HG02623 (cell line): Measurements from ENCODE around the gene GLS.
"Not testable (repeated sequence)": the region's sequence is repeated elsewhere in the genome, so short reads cannot be mapped to it uniquely, and the experiment has no call there.

Source experiments
- ATAC-seq: cut with Tn5 transposase; IDR thresholded peaks from one replicate; pipeline ENCODE4 v1.9.1; 2021; ENCODE audit warnings: moderate library complexity; ENCODE audit not compliant: unreplicated experiment

The GLS gene

GRCh38 chr2:190882856-190883582 lies 2.4 kb downstream of the GLS start:
- ATAC-seq: no peak

GRCh38 chr2:190885844-190886243 lies 5.2 kb downstream of the GLS start:
- not testable (repeated sequence) for ATAC-seq

- peak; percentile 61 for ATAC-seq
Measured at GRCh38 chr2:190887089-190887488, 6.5 kb downstream of the GLS start.

GRCh38 chr2:190888449-190888848 lies 7.8 kb downstream of the GLS start:
- ATAC-seq: no peak

GRCh38 chr2:190889175-190889943 lies 8.7 kb downstream of the GLS start:
- ATAC-seq: no peak

GRCh38 chr2:190891372-190891771 lies 10.8 kb downstream of the GLS start:
- ATAC-seq: peak; percentile 43

GRCh38 chr2:190891889-190892288 lies 11.3 kb downstream of the GLS start:
- no peak for ATAC-seq

GRCh38 chr2:190893157-190893556 lies 12.5 kb downstream of the GLS start:
- ATAC-seq: no peak

- ATAC-seq: no peak
Measured at GRCh38 chr2:190896477-190896876, 15.9 kb downstream of the GLS start.

- no peak for ATAC-seq
Measured at GRCh38 chr2:190903693-190904450, 23.3 kb downstream of the GLS start.

DNA sequence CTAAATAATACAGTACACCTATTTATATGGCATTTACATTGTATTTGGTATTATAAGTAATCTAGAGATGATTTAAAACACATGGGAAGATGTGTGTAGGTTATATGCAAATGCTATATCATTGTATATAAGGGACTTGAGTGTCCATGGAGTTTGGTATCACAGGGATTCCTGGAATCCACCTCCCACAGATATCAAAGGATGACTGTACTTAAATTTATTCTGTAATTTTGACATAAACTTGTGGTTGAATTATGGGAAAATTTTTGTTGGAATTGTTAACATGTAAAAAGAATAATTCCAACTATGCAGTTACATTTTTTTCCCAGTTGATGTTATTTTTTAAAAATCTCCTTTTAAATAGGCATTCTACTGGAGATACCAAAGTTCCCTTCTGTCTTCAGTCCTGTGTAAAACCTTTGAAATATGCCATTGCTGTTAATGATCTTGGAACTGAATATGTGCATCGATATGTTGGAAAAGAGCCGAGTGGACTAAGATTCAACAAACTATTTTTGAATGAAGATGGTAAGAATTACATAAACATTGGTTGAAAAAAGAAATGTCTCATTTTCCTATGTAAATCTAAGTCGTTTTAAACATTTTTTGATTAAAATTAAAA lies 24.1 kb downstream of the GLS start:
- no peak for ATAC-seq

DNA sequence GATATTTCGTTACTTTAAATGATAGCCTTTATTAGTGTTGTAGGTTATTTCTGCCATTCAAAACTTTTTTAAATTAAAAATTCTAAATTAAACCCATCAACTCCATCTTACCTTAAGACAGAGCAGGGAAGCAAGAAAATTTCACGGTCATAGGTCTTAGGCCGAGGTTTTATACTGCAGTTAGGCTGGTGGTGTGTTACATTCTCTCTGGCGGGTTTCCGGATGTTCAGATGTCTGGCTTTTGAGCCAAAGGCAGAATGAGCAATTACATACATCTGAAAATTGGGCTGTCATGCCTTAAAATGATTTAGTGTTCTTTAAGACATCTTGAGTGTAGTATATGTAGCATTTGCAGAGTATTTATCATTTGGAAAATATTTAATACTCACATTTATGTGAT lies 27.9 kb downstream of the GLS start:
- ATAC-seq: no peak

GRCh38 chr2:190909680-190910079 lies 29.1 kb downstream of the GLS start:
- ATAC-seq: no peak

DNA sequence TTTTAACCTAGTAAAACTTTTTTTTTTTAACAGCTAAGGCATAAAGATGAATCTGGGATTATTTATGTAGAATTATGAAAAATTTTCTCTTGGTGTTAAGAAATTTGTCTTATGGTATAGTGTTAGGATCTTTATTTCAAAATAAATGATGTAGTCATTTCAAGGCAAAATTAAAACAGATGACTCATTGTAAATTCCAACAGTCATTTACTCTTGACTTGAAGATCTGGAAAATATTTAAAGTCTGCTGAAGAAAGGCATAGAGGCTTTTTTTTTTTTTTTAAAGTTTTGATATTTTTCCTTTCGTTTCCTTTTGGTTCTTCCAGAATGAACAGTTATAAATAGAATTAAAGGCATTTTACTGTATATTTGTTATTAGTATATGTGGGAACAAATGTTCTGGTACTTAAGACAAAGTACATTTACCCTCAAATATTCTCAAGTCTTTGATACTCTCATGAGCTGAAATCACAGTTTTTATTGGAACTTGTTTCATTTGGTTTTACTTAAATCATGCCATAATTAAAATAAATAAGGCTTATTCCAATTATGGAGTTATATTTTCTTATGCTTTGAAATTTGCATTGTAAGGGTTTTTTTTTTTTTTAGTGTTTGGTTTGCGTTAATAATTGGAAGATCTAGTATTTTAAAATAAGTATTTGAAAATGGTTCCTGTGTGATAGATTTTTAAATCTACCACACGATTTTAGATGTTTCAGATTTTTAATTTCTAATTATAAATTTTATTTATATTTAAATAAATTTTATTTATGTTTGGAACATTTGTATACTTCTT lies 29.9 kb downstream of the GLS start:
- no peak for ATAC-seq

GRCh38 chr2:190911813-190912212 lies 31.2 kb downstream of the GLS start:
- ATAC-seq: peak; percentile 73

GRCh38 chr2:190912726-190913125 lies 32.1 kb downstream of the GLS start:
- no peak for ATAC-seq

DNA sequence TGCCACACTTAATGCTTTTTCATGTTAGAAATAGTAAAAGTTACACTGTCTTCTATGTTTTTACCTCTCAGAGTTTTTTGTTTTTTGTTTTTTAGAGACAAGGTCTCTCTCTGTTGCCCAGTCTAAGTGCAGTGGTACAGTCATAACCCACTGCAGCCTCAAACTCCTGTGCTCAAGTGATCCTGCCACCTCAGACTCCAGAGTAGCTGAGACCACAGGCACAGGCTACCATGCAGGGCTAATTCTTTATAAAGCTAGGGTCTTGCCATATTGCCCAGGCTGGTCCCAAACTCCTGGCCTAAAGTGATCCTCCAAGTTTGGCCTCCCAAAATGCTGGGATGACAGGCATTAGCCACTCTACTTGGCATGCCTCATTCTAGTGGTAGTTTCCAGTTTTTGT lies 33.1 kb downstream of the GLS start:
- no peak for ATAC-seq

DNA sequence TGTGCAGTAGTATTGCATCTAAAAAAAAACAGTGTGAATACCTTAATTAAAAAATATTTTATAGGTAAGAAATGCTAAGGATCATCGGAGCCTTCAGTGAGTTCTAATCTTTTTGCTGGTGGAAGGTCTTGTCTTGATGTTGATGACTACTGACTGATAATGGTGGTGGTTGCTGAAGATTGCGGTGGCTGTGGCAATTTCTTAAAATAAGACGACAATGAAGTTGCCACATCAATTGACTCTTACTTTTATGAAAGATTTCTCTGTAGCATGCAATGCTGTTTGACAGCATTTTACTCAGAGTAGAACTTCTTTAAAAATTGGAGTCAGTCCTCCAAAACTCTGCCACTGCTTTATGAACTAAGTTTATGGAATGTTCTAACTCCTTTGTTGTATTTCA lies 36.2 kb downstream of the GLS start:
- ATAC-seq: no peak

DNA sequence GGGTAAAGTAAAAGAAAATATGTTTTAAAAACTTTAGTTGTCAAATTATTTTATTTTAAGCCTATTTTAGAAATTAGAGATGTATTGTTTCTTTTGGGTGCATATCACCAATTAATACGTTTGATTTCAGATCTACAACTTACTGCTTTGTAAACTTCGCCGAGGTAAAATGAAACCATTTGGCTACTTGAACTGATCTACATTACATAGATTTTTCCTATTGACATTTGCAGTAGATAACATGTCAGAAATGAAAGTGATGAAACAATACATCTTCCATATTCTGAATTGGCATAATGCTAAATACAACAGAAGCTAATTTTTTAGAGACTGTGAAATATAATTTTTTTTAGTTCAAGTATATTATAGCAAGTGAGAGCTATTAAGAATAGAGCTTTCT lies 39.5 kb downstream of the GLS start:
- no peak for ATAC-seq

GRCh38 chr2:190922376-190922775 lies 41.8 kb downstream of the GLS start:
- no peak for ATAC-seq
